Measurements from ENCODE around the gene CENPS.

DNA sequence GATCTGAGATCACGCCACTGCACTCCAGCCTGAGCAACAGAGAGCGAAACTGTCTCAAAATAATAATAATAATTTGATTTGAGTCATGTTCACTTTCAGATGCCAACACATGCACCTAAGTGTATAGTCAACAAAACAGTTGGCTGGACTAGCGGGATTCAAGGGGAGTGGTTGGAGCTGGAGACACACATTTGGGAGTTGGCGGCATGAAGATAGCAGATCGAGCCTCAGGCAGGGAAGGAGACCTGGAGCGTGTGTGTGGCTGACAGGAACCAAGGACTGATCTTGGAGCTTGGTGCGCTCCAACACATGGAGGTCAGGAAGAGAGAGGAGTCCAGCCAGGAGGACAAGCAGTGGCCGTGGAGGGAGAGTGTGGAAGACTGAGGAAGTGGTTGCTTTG is 46.0 kb upstream of the CENPS start:
- TF ChIP-seq SMC3 (IDR thresholded peaks at IDR 0.05): no peak
- TF ChIP-seq, protein P1, sequence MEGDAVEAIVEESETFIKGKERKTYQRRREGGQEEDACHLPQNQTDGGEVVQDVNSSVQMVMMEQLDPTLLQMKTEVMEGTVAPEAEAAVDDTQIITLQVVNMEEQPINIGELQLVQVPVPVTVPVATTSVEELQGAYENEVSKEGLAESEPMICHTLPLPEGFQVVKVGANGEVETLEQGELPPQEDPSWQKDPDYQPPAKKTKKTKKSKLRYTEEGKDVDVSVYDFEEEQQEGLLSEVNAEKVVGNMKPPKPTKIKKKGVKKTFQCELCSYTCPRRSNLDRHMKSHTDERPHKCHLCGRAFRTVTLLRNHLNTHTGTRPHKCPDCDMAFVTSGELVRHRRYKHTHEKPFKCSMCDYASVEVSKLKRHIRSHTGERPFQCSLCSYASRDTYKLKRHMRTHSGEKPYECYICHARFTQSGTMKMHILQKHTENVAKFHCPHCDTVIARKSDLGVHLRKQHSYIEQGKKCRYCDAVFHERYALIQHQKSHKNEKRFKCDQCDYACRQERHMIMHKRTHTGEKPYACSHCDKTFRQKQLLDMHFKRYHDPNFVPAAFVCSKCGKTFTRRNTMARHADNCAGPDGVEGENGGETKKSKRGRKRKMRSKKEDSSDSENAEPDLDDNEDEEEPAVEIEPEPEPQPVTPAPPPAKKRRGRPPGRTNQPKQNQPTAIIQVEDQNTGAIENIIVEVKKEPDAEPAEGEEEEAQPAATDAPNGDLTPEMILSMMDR (IDR thresholded peaks at IDR 0.05): no peak
- no peak for TF ChIP-seq BHLHE40 (IDR thresholded peaks at IDR 0.05; ENCODE audit: low read depth, low read length)
- no peak for TF ChIP-seq CHD2 (IDR thresholded peaks at IDR 0.05; ENCODE audit: low read length, partially characterized antibody)
- TF ChIP-seq HDAC2 (IDR thresholded peaks at IDR 0.05): no peak

Data from A549 (cell line).